Gastrocnemius medialis (tissue), 4 donors: ENCODE data around the gene STX1A.

Experiments used
- POLR2A ChIP-seq, 2 donors: fragments of 450-650 bp; IDR thresholded peaks; one replicate each; pipeline ENCODE4 v1.6.1; 2017; ENCODE audit warnings: antibody characterized with exemption in 2 of 2, mild to moderate bottlenecking in 2 of 2, moderate library complexity in 2 of 2
- TF ChIP-seq, protein P1 (sequence below), 5 experiments: fragments of 450-650 bp in 3 of 5; fragments of 200-600 bp in 2 of 5; sonication (generic) in 2 of 5; IDR thresholded peaks in 4 of 5; conservative IDR thresholded peaks in 1 of 5; 1 replicate in 4 of 5; 2 replicates in 1 of 5; pipeline ENCODE4 v1.5.1; 2016 to 2019; ENCODE audit warnings: antibody characterized with exemption in 5 of 5, mild to moderate bottlenecking in 3 of 5, moderate library complexity in 3 of 5

DNA sequence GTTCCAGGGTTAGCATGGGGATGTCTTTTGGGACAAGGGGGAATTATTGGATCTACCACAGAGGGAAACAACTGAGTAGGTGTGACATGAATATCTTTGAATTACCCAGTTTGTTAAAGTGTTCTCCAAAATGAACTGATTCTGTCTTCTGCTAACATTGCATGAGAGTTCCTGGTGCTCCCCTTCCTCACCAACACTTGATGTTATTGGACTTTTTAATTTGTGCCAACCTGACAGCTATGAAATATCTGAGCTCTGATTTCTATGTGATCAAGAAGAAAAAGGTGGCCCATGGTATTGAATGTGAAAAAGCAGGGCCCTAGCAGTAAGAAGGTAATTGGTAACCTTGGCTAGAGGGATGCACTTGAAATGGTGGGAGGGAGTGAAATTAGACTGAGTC, 56.4 kb downstream of the STX1A start:
- TF ChIP-seq, protein P1, sequence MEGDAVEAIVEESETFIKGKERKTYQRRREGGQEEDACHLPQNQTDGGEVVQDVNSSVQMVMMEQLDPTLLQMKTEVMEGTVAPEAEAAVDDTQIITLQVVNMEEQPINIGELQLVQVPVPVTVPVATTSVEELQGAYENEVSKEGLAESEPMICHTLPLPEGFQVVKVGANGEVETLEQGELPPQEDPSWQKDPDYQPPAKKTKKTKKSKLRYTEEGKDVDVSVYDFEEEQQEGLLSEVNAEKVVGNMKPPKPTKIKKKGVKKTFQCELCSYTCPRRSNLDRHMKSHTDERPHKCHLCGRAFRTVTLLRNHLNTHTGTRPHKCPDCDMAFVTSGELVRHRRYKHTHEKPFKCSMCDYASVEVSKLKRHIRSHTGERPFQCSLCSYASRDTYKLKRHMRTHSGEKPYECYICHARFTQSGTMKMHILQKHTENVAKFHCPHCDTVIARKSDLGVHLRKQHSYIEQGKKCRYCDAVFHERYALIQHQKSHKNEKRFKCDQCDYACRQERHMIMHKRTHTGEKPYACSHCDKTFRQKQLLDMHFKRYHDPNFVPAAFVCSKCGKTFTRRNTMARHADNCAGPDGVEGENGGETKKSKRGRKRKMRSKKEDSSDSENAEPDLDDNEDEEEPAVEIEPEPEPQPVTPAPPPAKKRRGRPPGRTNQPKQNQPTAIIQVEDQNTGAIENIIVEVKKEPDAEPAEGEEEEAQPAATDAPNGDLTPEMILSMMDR (IDR thresholded peaks at IDR 0.05 in 4 of 5, conservative IDR thresholded peaks at IDR 0.05 in 1 of 5), result no peak
- TF ChIP-seq POLR2A (IDR thresholded peaks at IDR 0.05), result no peak
